Superior temporal gyrus (tissue), 1 donor: ENCODE data around the gene DDRGK1.
A peak's percentile ranks its signal among the peaks of the same experiment; 100 is the strongest.
"Not testable (repeated sequence)": the region's sequence is repeated elsewhere in the genome, so short reads cannot be mapped to it uniquely, and the experiment has no call there.

ENCODE experiments used
- DNase-seq: peaks from one replicate; pipeline ENCODE4 v3.0.0-alpha.2; 2016; ENCODE audit errors: extremely low spot score

The DDRGK1 gene

DNA sequence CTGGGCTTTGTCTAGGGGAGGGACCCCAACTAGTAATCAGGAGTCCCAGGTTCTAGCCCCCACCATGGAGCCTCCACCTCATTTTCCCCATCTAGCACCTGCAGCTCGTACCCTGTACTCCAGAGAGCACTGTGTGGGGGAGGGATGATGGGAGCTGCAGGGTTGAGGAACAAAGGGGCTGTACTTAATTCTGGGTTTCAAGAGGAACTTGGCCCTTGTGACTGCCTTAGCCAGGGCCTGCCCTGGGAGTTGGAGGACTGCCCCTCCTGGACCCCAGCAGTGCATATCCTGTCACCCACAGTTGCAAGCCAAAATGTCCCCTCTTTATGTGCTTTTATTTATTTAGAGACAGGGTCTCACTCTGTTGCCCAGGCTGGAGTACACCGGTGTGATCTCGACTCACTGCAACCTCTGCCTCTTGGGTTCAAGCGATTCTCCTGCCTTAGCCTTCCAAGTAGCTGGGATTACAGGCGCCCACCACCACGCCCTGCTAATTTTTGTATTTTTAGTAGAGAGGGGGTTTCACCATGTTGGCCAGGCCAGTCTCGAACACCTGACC is 11.0 kb upstream of the DDRGK1 start:
- DNase-seq, result not testable (repeated sequence)

DNA sequence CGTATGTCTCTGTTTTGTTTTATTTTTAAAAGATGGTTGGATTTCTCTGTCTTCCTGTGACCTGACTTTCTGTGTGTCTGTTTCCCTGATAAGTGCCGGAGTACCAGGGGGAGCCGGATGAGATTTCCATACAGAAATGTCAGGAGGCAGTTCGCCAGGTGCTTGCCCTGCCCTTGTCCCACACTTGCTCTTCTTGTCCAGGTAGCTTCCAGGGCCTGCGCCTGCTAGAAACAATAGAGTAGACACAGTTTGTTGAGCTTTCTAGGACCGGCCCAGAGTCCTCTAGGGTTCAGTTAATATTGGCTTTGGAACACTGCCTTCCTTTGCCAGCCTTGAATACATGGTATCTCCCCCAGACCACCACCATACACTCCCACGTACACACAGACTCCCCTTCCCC is 8.7 kb upstream of the DDRGK1 start:
- no peak for DNase-seq

DNA sequence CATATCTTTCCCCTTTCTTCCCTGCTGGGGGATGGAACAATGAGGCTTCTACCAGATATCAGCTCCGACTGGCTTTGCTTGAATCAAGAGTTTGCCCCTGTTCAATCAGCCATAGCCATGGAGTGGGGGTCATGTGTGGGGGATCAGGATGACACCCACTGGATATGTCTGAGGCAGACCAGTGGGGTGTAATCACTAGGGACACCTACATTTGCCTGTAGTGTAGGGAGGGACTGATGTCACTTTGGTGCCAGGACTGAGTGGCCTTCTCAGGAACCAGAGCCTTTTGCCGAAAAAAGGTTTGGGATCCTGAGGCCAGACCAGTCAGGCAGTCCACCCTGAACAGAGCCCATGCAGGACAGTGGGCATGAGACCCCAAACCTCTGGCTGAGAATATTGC is 5.9 kb upstream of the DDRGK1 start:
- DNase-seq, result no peak

DNA sequence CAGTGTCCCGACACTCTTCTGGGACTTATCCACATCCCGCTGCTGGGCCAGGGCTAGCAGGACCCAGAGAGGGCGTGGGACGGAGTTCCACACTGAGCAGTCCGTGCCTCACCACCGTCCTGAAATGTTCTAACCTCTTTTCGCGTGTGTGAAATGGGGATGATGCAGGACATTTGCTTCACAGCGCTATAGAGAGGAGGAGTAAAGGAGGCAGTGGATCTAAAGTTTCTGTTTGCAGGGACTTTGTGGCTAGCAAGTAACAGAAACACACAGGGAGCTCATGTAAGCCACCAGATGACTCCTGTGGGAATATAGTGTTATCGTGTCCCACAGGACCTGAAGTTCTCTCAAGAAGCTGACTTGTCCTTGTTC is 5.5 kb upstream of the DDRGK1 start:
- DNase-seq, result peak; percentile 23

DNA sequence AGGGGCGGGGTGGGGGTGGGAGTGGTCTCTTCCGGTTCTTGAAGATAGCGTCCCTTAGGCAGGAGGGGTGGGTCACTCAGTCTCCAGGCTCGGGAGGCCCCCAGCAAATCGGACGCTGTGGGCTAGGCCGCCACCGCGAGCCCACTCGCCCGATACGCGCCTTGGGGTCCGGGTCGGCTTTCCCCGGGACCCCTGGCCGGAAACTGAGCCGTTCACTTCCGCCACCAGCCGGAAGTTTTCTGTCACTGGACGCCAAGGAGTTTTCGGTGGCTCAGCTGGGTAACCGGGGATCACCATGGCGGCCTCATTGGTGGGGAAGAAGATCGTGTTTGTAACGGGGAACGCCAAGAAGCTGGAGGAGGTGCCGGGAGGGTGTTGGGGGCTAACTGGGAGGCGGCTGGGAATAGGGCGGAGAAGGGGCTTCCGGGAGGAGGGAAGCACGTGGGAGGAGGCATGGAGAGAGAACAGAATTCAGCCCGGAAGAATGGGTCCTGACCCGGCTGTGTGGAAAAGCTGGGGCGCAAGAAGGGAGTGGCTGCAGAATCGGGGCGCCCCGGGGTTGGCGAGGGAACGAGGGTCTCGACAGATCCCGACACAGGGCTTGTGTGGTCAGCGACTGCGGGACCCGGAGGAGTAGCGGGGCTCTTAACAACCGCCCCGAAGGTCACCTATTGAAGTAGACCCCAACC is 4.9 kb upstream of the DDRGK1 start, which contains the start of gene ITPA:
TSS of gene ITPA (plus strand) at position 242 of the 689 bp plus-strand sequence. CDS start at position 296, 54 bp downstream.
- peak; percentile 67 for DNase-seq

DNA sequence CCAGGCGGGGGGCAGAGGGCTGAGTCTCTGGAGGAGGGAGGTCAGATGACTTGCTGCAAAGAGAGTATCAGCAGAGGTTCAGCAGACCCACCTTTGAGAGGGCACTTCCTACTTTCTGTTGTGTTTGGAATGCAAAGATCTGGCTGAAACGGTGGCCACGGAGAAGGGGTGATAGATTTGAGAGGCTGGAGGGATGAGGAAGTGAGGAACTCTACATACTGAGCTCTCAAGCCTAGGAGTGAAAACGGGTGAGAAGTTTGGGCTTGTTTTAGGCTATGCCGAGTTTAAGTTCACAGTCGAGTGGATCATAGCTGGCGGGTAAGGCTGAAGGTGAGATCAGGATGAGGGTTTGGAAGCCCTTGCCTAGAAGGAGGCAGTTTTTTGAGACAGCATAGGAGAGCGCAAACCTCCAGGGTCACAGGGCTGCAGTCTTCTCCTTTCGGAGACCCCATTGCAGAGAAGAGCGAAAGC is 4.3 kb upstream of the DDRGK1 start:
- DNase-seq, result peak; percentile 20

DNA sequence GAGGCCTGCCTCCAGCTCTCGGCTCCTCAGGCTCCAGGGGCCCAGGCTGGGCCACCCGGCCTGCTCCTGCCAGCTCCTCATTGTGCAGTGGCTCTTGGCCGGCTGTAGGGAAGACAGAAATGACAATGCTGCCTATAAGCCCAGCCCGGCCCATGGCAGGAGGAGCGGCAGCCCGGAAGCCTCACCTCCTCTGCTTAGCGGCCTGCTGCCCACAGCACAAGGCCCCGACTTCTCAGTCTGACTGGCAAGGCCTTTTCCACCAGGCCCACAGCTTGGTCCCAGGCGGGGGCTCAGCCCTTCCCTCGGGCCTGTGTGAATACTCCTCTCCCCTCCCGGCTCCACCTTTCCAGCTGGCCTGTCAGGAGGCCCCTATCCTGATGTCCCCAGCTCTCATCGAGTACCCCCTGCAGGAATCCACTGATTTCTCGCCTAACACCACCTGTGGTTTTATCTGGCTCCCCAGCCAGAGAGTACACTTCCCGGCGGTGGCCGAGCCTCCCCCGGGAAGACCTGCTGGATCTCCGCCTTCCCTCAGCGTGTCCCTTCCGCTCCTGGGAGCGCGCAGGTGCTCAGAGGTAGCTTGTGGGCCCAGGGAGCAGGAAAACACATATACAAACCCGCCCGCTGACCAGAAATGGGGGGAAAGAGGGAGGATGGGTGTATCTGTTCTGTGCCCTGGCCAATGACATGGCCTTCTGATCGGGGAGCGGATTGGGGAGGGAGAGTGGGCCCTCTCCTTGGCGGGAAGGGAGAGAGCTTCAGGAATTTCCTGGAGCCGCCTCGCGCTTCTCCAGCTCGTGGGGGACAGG is 963 bp downstream of the DDRGK1 start:
- no peak for DNase-seq

DNA sequence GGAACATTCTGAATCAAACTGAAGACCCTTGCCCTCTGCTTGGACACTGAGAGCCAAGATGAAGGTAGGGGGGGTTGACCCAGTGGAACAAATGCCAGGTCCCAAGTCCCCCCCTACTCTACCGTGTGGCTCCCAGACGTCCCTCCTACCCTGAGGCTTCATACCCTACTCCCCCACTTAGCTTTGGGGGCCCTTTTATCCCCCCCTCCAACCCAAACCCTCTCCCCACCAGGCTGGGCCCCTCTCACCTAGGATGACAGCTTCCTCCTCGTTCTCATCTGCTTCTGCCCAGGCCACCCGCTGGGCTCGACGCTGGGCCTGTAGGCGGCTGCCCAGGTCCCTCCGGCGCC is 1.5 kb downstream of the DDRGK1 start:
- DNase-seq, result no peak

DNA sequence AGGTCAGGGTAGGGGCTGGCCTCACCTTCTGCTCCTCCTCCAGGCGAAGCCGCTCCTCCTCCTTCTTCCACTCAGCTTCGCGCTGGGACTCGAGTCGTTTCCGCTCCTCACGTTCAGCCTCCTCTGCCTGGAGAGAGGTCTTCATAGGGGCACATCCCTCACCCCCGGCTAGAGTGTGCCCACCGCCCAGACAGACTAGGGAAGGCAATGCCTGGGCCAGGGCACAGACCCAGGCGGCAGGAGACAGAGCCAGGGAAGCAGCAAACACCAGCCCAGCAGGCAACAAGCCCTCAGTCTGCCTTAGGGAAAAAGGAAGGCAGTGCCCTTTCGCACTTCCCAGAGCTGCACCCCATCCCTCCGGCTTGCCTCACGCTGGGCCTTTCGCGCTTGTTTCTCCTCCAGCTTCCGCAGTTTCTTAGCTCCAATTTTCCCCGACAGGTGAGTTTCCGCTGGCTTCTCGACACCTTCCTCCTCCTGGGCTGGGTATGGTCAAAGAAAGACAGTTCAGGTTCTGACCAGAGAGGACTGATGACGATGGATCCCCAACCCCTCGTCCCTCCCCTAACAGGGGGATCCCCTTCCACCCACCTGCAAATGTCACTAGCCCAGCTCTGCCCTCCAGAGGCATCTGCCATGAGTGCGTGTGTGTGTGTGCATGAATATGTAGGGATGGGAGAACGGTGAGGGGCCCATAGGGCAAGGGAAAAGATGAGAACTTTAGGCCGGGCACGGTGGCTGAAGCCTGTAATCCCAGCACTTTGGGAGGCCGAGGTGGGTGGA is 4.3 kb downstream of the DDRGK1 start:
- no peak for DNase-seq

DNA sequence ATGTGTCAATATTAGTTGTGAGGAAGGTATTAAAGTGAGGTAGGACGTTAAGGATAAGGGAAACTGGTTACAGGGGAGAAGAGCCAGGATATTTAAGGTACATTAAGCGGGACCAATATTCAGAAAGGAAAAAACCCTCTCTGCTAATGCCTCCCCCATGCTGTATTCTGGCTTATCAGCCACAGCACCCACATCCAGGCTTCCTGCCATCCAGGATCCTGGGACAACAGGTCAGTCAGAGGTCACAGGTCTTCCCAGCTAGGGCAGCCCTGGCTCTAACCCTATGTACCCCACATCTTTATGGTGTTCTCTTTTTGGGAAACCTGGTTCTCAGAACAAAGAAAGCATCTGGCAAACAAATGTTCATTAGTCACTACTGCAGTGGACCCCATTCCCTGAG is 5.3 kb downstream of the DDRGK1 start:
- no peak for DNase-seq

DNA sequence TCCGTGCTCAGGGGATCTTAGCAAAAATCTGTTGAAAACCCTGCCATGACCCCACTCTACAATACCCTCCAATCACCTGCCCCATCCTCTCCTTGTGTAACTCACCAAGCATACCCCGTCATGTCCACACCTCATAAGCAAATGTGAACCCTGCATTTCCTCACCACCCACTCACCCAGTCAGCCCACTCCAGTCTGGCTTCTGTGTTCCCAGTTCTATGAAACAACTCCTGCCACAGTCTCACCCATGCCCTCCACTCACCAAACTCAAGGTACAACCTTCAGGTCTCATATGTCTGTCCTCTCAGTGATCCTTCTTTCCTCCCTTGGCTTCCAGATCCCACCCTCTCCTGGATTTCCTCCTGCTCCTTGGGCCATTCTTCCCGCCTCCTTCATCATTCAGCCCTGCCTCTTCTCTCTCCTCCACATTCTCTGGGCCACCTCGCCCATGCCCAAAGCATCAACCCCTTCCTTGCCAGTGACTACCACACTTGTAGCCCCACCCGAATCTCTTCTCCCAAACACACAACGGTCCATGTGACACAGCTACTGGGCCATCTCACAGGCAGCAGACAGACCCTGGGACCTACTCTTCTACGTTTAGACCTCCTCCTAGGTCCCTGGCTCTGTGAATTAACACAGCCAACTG is 8.8 kb downstream of the DDRGK1 start:
- no peak for DNase-seq

DNA sequence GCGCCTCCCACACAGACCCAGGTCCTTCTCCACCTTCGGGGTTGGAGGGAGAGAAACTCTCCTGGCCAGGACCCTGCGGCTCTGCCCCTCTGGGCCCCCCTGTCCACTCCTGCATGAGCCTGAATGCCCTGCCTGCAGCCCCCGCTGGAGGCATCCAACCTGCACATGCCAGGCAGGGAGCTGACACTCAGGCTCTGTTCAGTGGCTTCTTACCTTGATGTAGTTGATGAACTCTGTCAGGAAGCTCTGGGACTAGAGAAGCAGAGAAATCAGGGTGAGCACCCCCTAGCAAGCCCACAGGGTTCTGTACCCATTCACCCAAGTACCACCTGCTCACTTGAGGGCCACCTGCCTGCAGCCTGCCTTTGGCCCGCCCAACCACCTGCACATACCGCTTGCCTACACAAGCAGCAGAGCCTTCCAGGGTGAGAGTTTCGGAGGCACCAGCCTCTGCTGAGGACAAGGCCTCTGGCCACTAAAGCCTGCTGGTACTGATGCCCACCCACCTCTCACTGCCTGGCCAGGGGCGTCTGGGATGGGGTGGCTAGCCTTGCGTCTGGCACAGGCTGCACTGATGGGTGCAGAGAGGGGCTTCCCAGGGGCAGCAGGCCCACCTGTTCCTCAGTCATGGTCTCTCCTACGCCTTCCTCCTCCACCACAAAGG is 9.7 kb downstream of the DDRGK1 start:
- DNase-seq, result no peak

DNA sequence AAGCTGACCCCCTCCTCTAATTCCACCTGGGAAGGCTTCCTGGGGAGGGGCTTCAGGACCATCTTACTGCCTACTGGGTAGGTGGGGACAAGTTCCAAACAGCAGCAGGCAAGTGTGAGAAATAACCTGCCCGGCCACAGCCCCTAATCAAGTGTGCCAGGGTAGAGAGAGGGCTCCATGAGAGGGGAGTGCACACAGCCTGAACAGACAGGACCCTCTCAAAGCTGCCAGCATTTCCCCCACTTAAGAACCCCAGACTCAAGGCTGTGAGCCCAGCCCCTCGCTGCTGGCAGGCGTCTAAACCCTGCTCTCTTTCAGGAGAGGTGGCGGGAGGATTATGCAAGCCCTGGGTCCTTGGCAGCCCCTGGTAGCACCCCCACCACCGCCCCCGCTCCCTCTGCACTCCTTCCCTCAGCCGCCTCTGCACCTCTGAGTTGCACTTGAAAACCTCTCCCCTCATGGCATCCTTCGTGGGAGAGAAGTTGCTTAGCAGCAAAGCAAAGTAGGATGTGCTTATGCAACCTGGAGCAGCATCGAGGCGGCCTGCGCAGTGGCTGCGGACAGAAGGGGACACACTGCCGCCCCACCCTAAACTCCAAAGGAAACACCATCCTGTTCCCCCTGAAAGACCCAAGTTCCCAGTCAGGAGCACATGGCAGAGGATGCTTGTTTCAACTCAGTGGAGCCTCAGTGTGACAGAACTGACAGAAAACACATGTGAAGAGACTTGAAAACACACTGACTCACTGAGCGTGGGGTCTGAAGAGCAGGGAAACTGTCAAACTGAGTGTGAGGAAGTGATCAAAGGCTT is 10.5 kb downstream of the DDRGK1 start:
- DNase-seq, result peak; percentile 50

DNA sequence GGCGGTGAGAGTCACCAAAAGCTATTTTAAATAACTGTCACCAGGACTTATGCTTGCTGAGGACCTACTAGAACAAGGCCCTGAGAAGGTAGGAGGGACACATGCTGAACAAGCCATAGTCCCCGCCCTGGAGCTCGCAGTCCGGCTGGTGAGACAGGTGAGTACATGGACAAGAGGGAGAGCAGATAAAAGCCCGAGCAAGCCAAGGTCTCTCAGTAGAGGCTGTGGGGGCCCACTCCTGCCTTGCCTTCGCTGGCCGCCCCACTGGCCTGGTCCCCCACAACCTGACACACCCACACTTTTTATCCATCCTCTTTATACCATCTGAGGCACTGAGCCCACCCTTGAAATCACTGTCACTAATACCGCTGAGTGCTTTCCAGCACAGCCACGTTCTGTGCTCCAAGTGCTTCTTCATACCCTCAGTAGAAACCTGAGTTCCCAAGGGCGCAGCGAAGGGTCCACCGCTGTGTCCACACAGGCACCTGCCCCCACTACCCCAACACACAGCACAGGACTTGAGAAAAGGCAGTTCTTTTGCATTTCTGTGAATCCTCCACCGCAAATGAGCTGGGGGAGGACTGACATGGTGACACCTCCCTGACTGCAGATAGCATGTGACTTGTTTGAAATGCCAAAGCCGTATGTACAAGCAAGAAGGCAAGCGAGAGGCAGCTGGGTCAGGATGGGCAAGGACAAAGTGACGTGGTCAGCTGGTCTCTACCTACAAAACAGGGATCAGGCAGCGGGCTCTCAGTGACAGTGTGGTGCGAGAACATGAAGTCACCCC is 12.1 kb downstream of the DDRGK1 start:
- no peak for DNase-seq

DNA sequence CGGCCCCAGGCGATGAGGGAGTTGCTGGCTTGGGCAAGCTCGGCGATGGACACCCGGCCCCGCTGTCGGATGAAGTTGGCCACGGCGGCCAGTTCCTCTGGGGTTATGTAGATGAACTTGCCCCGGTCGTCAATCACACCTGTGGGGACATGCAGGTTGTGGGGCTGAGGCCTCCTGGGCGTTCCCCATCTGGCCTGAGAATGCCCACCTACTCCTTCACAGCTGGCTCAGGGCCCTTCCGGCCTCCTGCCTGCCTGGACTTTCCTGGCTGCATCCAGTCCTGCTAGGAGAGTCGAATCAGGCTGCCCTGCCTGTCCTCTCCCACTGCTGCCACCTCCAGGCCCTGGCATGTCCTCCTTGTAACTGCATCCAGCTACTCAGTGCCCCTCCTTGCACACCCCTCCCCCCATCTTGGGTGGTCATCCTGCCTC is 13.8 kb downstream of the DDRGK1 start:
- DNase-seq, result no peak

DNA sequence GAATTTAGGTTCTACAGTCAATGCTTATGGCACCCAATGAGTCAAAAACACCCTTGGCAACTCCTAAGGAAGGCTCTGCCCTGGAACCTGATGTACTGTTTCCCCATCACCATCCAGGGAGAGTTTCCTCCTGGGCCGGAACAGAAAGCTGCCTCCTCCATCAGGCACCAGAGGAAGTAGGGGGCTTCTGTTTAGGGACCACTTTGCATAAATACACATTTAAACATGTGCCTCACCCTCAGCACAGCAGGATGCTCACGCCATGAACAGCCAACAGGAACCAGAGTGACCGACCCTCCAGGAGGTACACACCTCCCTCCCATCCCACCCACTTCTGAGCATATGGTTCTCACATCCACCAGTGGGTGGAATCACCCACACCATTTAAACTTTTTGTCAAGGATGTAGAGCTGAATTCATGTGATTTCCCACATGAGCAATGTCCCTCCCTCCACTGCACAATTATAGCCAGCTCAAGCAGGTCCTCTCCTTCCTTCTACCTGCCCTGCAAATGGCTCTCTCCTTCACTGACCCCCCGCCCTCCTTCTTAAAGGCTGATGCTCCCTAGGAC is 14.8 kb downstream of the DDRGK1 start:
- peak; percentile 46 for DNase-seq

DNA sequence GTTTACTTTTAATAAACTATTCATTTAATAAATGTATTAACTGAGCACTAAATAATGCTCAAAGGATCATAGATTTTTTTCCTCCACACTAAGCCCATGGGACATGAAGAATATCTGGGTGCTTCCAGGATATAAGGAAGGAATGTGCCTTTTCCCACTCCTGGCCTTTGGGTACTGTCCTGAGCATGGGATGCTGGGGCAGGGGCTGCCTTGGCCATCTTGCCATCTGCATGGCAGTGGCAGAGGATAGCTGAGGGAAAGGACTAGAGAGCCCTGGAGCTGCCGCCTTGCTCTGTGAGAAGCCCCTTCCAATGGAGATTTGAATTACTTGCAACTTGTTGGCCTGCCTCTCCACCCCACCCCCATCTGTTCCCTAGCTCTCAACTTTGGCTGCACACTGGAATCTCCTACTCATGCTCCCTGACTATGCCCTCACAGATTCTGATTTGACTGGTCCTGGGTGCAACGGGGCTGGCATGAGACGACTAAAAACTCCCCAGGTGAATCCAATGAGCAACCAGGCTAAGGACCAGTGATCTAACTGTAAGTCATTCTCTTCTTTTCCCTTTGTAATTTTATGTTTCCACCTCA is 15.6 kb downstream of the DDRGK1 start:
- no peak for DNase-seq

DNA sequence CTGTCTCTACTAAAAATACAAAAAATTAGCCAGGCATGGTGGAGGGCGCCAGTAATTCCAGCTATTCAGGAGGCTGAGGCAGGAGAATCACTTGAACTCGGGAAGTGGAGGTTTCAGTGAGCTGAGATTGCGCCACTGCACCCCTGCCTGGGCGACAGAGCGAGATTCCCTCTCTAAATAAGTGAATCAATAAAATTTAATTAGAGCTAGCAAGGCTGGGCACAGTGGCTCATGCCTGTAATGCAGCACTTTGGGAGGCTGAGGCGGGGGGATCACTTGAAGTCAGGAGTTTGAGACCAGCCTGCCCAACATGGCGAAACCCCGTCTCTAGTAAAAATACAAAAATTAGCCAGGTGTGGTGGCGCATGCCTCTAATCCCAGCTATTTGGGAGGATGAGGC is 16.6 kb downstream of the DDRGK1 start:
- DNase-seq, result not testable (repeated sequence)
